GM12878 (cell line): Measurements from ENCODE around the gene USP21. TPM values are rescaled to one million over a fixed set of nuclear protein-coding genes. Genes with fewer than 3 reads are reported as not detected.

Experiments
- ATAC-seq: fragments of 200-7000 bp; cut with Tn5 transposase; 3 replicates; pipeline ENCODE4 v1.9.1; 2020; ENCODE audit warnings: mild to moderate bottlenecking, moderate library complexity
- BruUV-seq: library from RNA; stranded (reverse); fragments of 400-500 nt; replicated peaks from 2 replicates; lab custom pipeline; 2021; lab: Mats Ljungman, UMichigan
- CTCF ChIA-PET: fragments of 300-600 bp; sonication (Branson Sonifier 250); formaldehyde crosslinking; extraction: SDS; loops from one replicate; lab custom pipeline; 2021; ENCODE audit warnings: inconsistent platforms; lab: Yijun Ruan, JAX
- POLR2A ChIA-PET: fragments of 350-600 bp; formaldehyde crosslinking; extraction: SDS; loops from one replicate; lab custom pipeline; 2021; ENCODE audit warnings: inconsistent platforms; lab: Charles Lee
- RAD21 ChIA-PET: fragments of 300-600 bp; sonication (Branson Sonifier 250); formaldehyde crosslinking; loops from one replicate; lab custom pipeline; 2023; ENCODE audit warnings: antibody characterized with exemption; ENCODE audit not compliant: unreplicated experiment; lab: Charles Lee
- SMC1A ChIA-PET: fragments of 300-600 bp; sonication (Branson Sonifier 250); formaldehyde crosslinking; loops from one replicate; lab custom pipeline; 2023; ENCODE audit not compliant: unreplicated experiment, uncharacterized antibody; lab: Charles Lee
- DNase-seq: peaks from one replicate; pipeline ENCODE4 v3.0.0-alpha.2; 2011; ENCODE audit warnings: low read depth, low spot score
- FAIRE-seq: peaks from 3 replicates; lab custom pipeline; 2011; peaks lifted over from hg19 to GRCh38; lab: Jason Lieb, UNC
- H2AFZ ChIP-seq: 2 replicates; pipeline ENCODE4 v1.6.0; 2011; ENCODE audit warnings: low read depth, low read length, control low read depth; ENCODE audit not compliant: control insufficient read depth
- H3K27ac ChIP-seq: 2 replicates; pipeline ENCODE4 v1.5.1; 2011; ENCODE audit warnings: control low read depth; ENCODE audit not compliant: control insufficient read depth, insufficient read depth
- H3K27me3 ChIP-seq, 2 experiments: replicated peaks in 1 of 2; 2 replicates each; pipeline versions ENCODE4 v1.6.0 to v1.6.1; 2011; ENCODE audit warnings: low read length in 1 of 2; ENCODE audit not compliant: control insufficient read depth in 2 of 2, insufficient read depth in 2 of 2
- H3K36me3 ChIP-seq, 2 experiments: 2 replicates each; pipeline ENCODE4 v1.5.1; 2011; ENCODE audit warnings: low read length in 1 of 2; ENCODE audit not compliant: control insufficient read depth in 2 of 2, insufficient read depth in 2 of 2
- H3K4me1 ChIP-seq: 2 replicates; pipeline ENCODE4 v1.6.1; 2011; ENCODE audit warnings: mild to moderate bottlenecking, low read length, moderate library complexity, mixed read lengths; ENCODE audit not compliant: control insufficient read depth, insufficient read depth
- H3K4me2 ChIP-seq: 2 replicates; pipeline ENCODE4 v1.6.0; 2011; ENCODE audit warnings: control low read depth; ENCODE audit not compliant: control insufficient read depth, insufficient read depth
- H3K4me3 ChIP-seq: fragments of 200-600 bp; sonication (generic); 2 replicates; pipeline ENCODE4 v1.5.1; 2016
- H3K79me2 ChIP-seq: 2 replicates; pipeline ENCODE4 v1.6.0; 2011; ENCODE audit warnings: low read length; ENCODE audit not compliant: control insufficient read depth, insufficient read depth
- H3K9ac ChIP-seq: 2 replicates; pipeline ENCODE4 v1.8.0; 2011; ENCODE audit warnings: low read length, control low read depth, mixed read lengths; ENCODE audit not compliant: control insufficient read depth, insufficient read depth
- H3K9me3 ChIP-seq: replicated peaks from 3 replicates; pipeline ENCODE4 v1.5.1; 2011; ENCODE audit warnings: mild to moderate bottlenecking, low read length; ENCODE audit not compliant: control insufficient read depth, insufficient read depth
- H4K20me1 ChIP-seq: 2 replicates; pipeline ENCODE4 v1.6.0; 2011; ENCODE audit not compliant: control insufficient read depth, insufficient read depth
- ASH2L ChIP-seq: fragments of 300-600, 200-600 bp; sonication (generic); IDR thresholded peaks from 2 replicates; pipeline ENCODE4 v1.6.1; 2017; ENCODE audit warnings: low read depth, mild to moderate bottlenecking, borderline replicate concordance
- BCL11A ChIP-seq: IDR thresholded peaks from 2 replicates; pipeline ENCODE4 v1.6.1; 2011; ENCODE audit warnings: low read depth, low read length
- IRF5 ChIP-seq: fragments of 450-650 bp; IDR thresholded peaks from 2 replicates; pipeline ENCODE4 v1.6.1; 2017; ENCODE audit warnings: borderline replicate concordance
- JUND ChIP-seq: IDR thresholded peaks from 2 replicates; pipeline ENCODE4 v1.6.1; 2012; ENCODE audit warnings: low read depth, mild to moderate bottlenecking, low read length, improper control_type of control experiment, moderate library complexity
- MYB ChIP-seq: fragments of 150-350 bp; IDR thresholded peaks from 2 replicates; pipeline ENCODE4 v1.6.1; 2014; ENCODE audit warnings: mild to moderate bottlenecking, low read depth, low read length, borderline replicate concordance
- NR2F1 ChIP-seq: fragments of 450-650 bp; conservative IDR thresholded peaks from 2 replicates; pipeline ENCODE4 v1.6.1; 2017; ENCODE audit warnings: mild to moderate bottlenecking
- YY1 ChIP-seq: IDR thresholded peaks from 2 replicates; pipeline ENCODE4 v1.6.1; 2011; ENCODE audit warnings: low read depth, mild to moderate bottlenecking, low read length
- ZNF384 ChIP-seq: IDR thresholded peaks from 2 replicates; pipeline ENCODE4 v1.6.1; 2012; ENCODE audit warnings: low read depth, mild to moderate bottlenecking, low read length, improper control_type of control experiment, borderline replicate concordance
- ZNF687 ChIP-seq: fragments of 450-650 bp; IDR thresholded peaks from 2 replicates; pipeline ENCODE4 v1.6.1; 2017; ENCODE audit warnings: mild to moderate bottlenecking, moderate library complexity
- WGBS: methylation state at CpG from one replicate; pipeline ENCODE4 v1.1.6; 2016; ENCODE audit warnings: low lambda C conversion rate; ENCODE audit not compliant: insufficient replicate concordance, insufficient coverage; ENCODE audit errors: missing lambda C conversion rate; 5-methylcytosine and 5-hydroxymethylcytosine counted together
- in situ Hi-C: fragments of 300-500 bp; cut with MboI; formaldehyde crosslinking; loops from 9 replicates; pipeline ENCODE4 v1.14.3; 2018; ENCODE audit warnings: mixed read lengths
- intact Hi-C: fragments of 100-400 bp; cut with micrococcal nuclease; formaldehyde crosslinking; loops from one replicate; pipeline ENCODE4 v1.14.2; 2022; ENCODE audit not compliant: unreplicated experiment
- polyA plus RNA-seq, 11 experiments: library from polyadenylated mRNA; depleted of rRNA in 4 of 11; unstranded in 6 of 11; stranded (reverse) in 5 of 11; fragments of >200 nt; fragmentation: Nextera tagmentation in 4 of 11; fragmentation: Illumina TruSeq in 1 of 11; extraction: Ambion mirVana in 4 of 11; extraction: Trizol in 1 of 11; gene quantifications; 1 replicate in 1 of 11; 2 replicates in 10 of 11; pipeline versions ENCODE4 v1.2.1 to v1.2.3, GENCODE V29; 2011 to 2016; ENCODE audit warnings: inconsistent platforms in 2 of 11, missing spikeins in 2 of 11, low read depth in 1 of 11
- total RNA-seq, 4 experiments: library from RNA; depleted of rRNA in 3 of 4; stranded (reverse); fragments of >200 nt in 3 of 4; fragmentation: Illumina TruSeq in 1 of 4; extraction: Trizol in 1 of 4; gene quantifications; 2 replicates each; pipeline versions ENCODE4 v1.2.1 to v1.2.3, GENCODE V29; 2013 to 2021

The USP21 gene
- total and polyA plus RNA-seq, 10 of the 15 experiments (the other 5 are each of a cell fraction or from before 2014, with no cell fraction given), result 3.2 to 28.6 (median 16.6) TPM

GRCh38 chr1:161172776-161173376, 13.6 kb downstream of the USP21 start:
- Histone ChIP-seq H4K20me1 (no peaks in the 10 kb centered on the region), H3K9ac (0 out of 2 replicates have a peak overlapping the region, but pooled peaks have one; percentile 20), H3K79me2 (peaks cover 23% of the 10 kb centered on the region), H2AFZ (no peak overlapping the region), H3K4me1 (peaks cover 17% of the 10 kb centered on the region), H3K36me3 (peaks cover 17 to 30% of the 10 kb centered on the region in 2 experiments), H3K9me3 (no peaks in the 10 kb centered on the region), H3K27ac (no peak overlapping the region), H3K27me3 (no peaks in the 10 kb centered on the region), H3K4me3 (no peak overlapping the region), H3K4me2 (no peak overlapping the region)
- intact Hi-C loops, result no loop called here
- ATAC-seq (no peak), FAIRE-seq (no peak), DNase-seq (no peak)
- BruUV-seq, result no TSS peak
- RAD21 ChIA-PET, result no interaction called here
- POLR2A ChIA-PET, result no interaction called here
- in situ Hi-C loops, result no loop called here
- SMC1A ChIA-PET, result interaction anchor here (0.9 kb wide), 1 partner anchor 209 kb away, joined by 3 read pairs; no protein-coding TSS in a partner anchor
- WGBS, result 82% methylated on average over 4 of the region's 4 CpGs
- CTCF ChIA-PET, result interaction anchor here (0.5 to 0.6 kb wide), 2 partner anchors 128 to 394 kb away, joined by 3 to 4 read pairs; no protein-coding TSS in a partner anchor
- TF ChIP-seq JUND (no peak), BCL11A (no peak), NR2F1 (no peak), ASH2L (no peak), YY1 (no peak), IRF5 (no peak), ZNF384 (no peak), ZNF687 (no peak), MYB (no peak)
- TF ChIP-seq, all 136 proteins: peak for 0
